ENCODE measurements around the gene CTDP1.
"Not testable (repeated sequence)": the region's sequence is repeated elsewhere in the genome, so short reads cannot be mapped to it uniquely, and the experiment has no call there.

The CTDP1 gene

GRCh38 chr18:79726721-79727120 lies 47.1 kb downstream of the CTDP1 start:
- no peak for DNase-seq (ENCODE audit: low read depth)

- no peak for DNase-seq (ENCODE audit: low read depth)
Observed at GRCh38 chr18:79727211-79727610, 47.6 kb downstream of the CTDP1 start.

GRCh38 chr18:79728931-79729586 lies 49.5 kb downstream of the CTDP1 start:
- DNase-seq (ENCODE audit: low read depth), result no peak

- DNase-seq (ENCODE audit: low read depth), result no peak
Observed at GRCh38 chr18:79729611-79730010, 50.0 kb downstream of the CTDP1 start.

GRCh38 chr18:79730804-79731203 lies 51.2 kb downstream of the CTDP1 start:
- DNase-seq (ENCODE audit: low read depth), result no peak

GRCh38 chr18:79731881-79732720 lies 52.5 kb downstream of the CTDP1 start:
- not testable (repeated sequence) for DNase-seq (ENCODE audit: low read depth)

GRCh38 chr18:79732721-79733025 lies 53.1 kb downstream of the CTDP1 start:
- no peak for DNase-seq (ENCODE audit: low read depth)

GRCh38 chr18:79733135-79733701 lies 53.6 kb downstream of the CTDP1 start:
- DNase-seq (ENCODE audit: low read depth), result no peak

- no peak for DNase-seq (ENCODE audit: low read depth)
Observed at GRCh38 chr18:79733986-79734770, 54.6 kb downstream of the CTDP1 start.

GRCh38 chr18:79735071-79735980 lies 55.7 kb downstream of the CTDP1 start:
- DNase-seq (ENCODE audit: low read depth), result no peak

GRCh38 chr18:79736230-79736629 lies 56.6 kb downstream of the CTDP1 start:
- no peak for DNase-seq (ENCODE audit: low read depth)

- DNase-seq (ENCODE audit: low read depth), result no peak
Observed at GRCh38 chr18:79736846-79737245, 57.2 kb downstream of the CTDP1 start.

GRCh38 chr18:79737426-79737825 lies 57.8 kb downstream of the CTDP1 start:
- no peak for DNase-seq (ENCODE audit: low read depth)

- no peak for DNase-seq (ENCODE audit: low read depth)
Observed at GRCh38 chr18:79738041-79738461, 58.4 kb downstream of the CTDP1 start.

- no peak for DNase-seq (ENCODE audit: low read depth)
Observed at GRCh38 chr18:79738581-79739439, 59.2 kb downstream of the CTDP1 start.

GRCh38 chr18:79739440-79739778 lies 59.8 kb downstream of the CTDP1 start:
- DNase-seq (ENCODE audit: low read depth), result no peak

- not testable (repeated sequence) for DNase-seq (ENCODE audit: low read depth)
Observed at GRCh38 chr18:79740047-79740446, 60.4 kb downstream of the CTDP1 start.

- DNase-seq (ENCODE audit: low read depth), result no peak
Observed at GRCh38 chr18:79740521-79741361, 61.1 kb downstream of the CTDP1 start.

GRCh38 chr18:79741362-79741700 lies 61.7 kb downstream of the CTDP1 start:
- no peak for DNase-seq (ENCODE audit: low read depth)

GRCh38 chr18:79742076-79742475 lies 62.5 kb downstream of the CTDP1 start:
- no peak for DNase-seq (ENCODE audit: low read depth)
